A549 treated with CpdA at 1 μM for 4 hours (cell line): ENCODE results near the gene HNRNPK. TPM values are rescaled to one million over a fixed set of nuclear protein-coding genes. Genes with fewer than 3 reads are reported as not detected.

ENCODE experiments used
- total RNA-seq: library from RNA; stranded (reverse); fragments of 200-300 nt; extraction: Qiagen RNA extraction; gene quantifications from 5 replicates; pipeline ENCODE4 v1.2.3, GENCODE V29; 2022; ENCODE audit warnings: low read depth

HNRNPK gene
- total RNA-seq, result 555 to 705 TPM (median 568 TPM) in 5 replicates

DNA sequence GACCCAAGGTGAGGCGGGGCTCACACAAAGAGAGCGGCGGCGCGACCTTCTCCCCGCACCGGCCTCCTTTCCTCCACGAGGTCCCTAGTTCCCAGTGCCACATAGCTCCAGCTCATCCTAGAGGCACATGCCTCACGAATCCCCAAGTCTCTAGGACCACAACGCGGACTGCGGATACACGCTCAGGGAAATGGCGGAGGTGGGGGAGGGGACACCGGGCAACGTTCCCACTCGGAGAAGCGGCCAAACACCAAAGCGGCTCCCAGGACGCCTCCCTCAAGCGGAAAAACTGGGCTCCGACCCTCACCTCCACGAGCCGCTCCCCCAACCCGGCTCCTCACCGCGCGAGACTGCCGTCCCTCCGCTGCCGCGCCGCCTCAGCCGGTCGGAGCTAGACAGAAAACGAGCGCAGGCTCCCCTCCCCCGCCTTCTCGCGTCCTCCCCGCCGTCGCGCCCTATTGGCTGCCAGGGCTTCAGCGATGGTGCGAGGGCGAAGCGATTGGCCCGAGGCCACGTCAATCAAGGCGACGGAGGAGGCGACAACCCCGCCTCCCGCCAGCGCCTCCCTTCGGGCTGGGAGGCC lies at the start of gene HNRNPK:
TSS of gene HNRNPK (minus strand) at position 404 of the 583 bp plus-strand sequence. CDS start 1,963 bp downstream, outside the sequence.

DNA sequence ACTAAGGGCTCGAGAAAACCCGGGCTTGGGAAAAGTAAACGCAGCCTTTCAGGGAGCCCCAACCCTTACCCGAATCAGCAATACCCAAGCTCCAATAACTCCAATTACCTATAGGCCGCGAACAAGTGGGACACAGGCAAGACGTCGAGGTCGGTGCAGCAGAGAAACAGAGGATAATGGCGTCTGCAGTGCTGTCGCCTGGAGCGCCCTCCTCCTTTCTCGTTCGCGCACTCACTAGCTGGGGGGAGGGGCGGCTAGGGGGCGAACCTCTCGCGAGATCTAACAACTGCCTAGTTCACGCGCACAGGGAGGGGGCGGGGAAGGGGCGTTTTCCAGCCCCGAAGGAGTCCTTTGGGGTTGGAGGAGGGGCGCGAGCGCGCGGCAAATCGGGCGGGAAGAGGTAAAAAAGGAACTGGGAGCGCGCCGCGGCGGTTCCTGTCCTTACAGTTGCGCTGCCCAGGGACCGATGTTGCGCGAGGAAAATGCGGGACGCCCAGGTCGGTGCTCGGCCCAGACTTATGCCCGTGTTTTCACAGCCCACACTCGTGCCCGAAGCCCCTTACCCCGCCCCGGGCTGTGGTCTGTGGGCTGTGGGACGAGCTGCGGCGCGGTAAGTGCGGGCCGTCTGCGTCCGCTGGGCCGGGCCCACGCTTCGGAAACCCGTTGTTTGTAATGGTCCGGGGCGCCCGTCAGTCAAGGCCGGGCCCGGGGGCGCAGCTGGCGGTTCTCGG lies 545 bp upstream of the HNRNPK start, which contains the start of gene RMI1:
TSS of gene RMI1 (plus strand) at position 411 of the 731 bp plus-strand sequence. CDS start 20,182 bp downstream, outside the sequence.

GRCh38 chr9:83920927-83921707 lies 58.9 kb downstream of the HNRNPK start, which contains the start of gene KIF27:
KIF27 (minus strand) TSS chr9:83921432; CDS start chr9:83915591, 5,841 bp downstream.

Other genes starting within 250 kb of the HNRNPK start
- 4.5 to 6.4 TPM (median 5.5 TPM) in 5 replicates for gene GKAP1, start 162.4 kb downstream of the HNRNPK start, total RNA-seq
- 0.96 to 1.7 TPM (median 1.4 TPM) in 5 replicates for gene KIF27, start 58.8 kb downstream of the HNRNPK start, total RNA-seq
- 10.2 to 15.6 TPM (median 11.4 TPM) in 5 replicates for gene RMI1, start 590 bp upstream of the HNRNPK start, total RNA-seq